ENCODE data around the gene CYLD.

Gene CYLD

DNA sequence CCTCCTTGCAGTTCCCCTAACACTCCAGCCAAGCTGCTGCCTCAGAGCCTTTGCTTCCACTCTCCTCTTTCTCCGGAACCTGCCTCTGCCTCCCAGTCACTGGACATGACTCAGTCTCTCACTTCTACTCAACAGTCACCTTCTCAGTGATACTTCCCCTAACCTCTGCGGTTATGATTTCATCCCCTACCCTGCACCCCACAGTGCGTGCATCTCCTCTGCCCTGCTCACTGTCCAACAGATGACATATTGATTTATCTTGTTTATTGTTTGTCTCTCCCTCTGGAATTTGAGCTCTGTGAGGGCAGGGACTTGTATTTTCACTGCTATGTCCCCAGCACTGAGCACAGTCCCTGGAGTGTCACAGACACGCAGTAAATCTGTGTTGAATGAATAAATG, 100.7 kb downstream of the CYLD start:
- Histone ChIP-seq H3K4me3 (ENCODE audit: low read depth, low read length) (no peak overlapping the region), H3K9me3 (ENCODE audit: control insufficient read depth, insufficient read depth, low read depth, low read length) (no peaks in the 10 kb centered on the region), H3K36me3 (ENCODE audit: control insufficient read depth in 2 of 2, insufficient read depth in 1 of 2, low read length in 2 of 2) (no peaks in the 10 kb centered on the region), H3K27ac (ENCODE audit: extremely low read depth, low read depth, low read length) (no peak overlapping the region), H3K4me1 (ENCODE audit: control insufficient read depth, insufficient read depth, low read length) (no peaks in the 10 kb centered on the region)
- TF ChIP-seq ZNF600 (tag by site-specific recombination; IDR thresholded peaks at IDR 0.05) (no peak), SP3 (tag by site-specific recombination; IDR thresholded peaks at IDR 0.05) (no peak), ZNF239 (tag by site-specific recombination; IDR thresholded peaks at IDR 0.05) (no peak), MEIS1 (CRISPR knock-in tag; IDR thresholded peaks at IDR 0.05; ENCODE audit: borderline replicate concordance) (no peak), ZNF580 (tag by site-specific recombination; IDR thresholded peaks at IDR 0.05) (no peak), ZNF571 (tag by site-specific recombination; IDR thresholded peaks at IDR 0.05) (no peak), ZBTB1 (tag by site-specific recombination; IDR thresholded peaks at IDR 0.05) (no peak), ZNF514 (tag by site-specific recombination; IDR thresholded peaks at IDR 0.05) (no peak), ZSCAN23 (tag by site-specific recombination; IDR thresholded peaks at IDR 0.05) (no peak), ZNF626 (tag by site-specific recombination; IDR thresholded peaks at IDR 0.05) (no peak), KLF9 (tag by site-specific recombination; IDR thresholded peaks at IDR 0.05; ENCODE audit: low read depth) (no peak), ZNF529 (tag by site-specific recombination; IDR thresholded peaks at IDR 0.05; ENCODE audit: insufficient replicate concordance) (no peak), ZSCAN30 (tag by site-specific recombination; IDR thresholded peaks at IDR 0.05) (no peak), ZNF16 (tag by site-specific recombination; IDR thresholded peaks at IDR 0.05; ENCODE audit: low read depth) (no peak), WT1 (tag by site-specific recombination; IDR thresholded peaks at IDR 0.05) (no peak)
- TF ChIP-seq, protein P1, sequence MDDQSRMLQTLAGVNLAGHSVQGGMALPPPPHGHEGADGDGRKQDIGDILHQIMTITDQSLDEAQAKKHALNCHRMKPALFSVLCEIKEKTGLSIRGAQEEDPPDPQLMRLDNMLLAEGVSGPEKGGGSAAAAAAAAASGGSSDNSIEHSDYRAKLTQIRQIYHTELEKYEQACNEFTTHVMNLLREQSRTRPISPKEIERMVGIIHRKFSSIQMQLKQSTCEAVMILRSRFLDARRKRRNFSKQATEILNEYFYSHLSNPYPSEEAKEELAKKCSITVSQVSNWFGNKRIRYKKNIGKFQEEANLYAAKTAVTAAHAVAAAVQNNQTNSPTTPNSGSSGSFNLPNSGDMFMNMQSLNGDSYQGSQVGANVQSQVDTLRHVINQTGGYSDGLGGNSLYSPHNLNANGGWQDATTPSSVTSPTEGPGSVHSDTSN (CRISPR knock-in tag; IDR thresholded peaks at IDR 0.05): no peak
- TF ChIP-seq, protein P2, sequence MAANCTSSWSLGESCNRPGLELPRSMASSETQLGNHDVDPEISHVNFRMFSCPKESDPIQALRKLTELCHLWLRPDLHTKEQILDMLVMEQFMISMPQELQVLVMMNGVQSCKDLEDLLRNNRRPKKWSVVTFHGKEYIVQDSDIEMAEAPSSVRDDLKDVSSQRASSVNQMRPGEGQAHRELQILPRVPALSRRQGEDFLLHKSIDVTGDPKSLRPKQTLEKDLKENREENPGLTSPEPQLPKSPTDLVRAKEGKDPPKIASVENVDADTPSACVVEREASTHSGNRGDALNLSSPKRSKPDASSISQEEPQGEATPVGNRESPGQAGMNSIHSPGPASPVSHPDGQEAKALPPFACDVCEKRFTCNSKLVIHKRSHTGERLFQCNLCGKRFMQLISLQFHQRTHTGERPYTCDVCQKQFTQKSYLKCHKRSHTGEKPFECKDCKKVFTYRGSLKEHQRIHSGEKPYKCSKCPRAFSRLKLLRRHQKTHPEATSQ (tag by site-specific recombination; IDR thresholded peaks at IDR 0.05): no peak
- POLR2A ChIA-PET: no interaction called here
- CTCF ChIA-PET: interaction anchor here (0.7 kb wide), 1 partner anchor 135 kb away, joined by 3 read pairs; no protein-coding TSS in a partner anchor

GRCh38 chr16:50844840-50845239, 103.0 kb downstream of the CYLD start:
- Histone ChIP-seq H3K27ac (ENCODE audit: extremely low read depth, low read depth, low read length) (no peak overlapping the region), H3K36me3 (ENCODE audit: control insufficient read depth in 2 of 2, insufficient read depth in 1 of 2, low read length in 2 of 2) (no peaks in the 10 kb centered on the region), H3K9me3 (ENCODE audit: control insufficient read depth, insufficient read depth, low read depth, low read length) (no peaks in the 10 kb centered on the region), H3K4me1 (ENCODE audit: control insufficient read depth, insufficient read depth, low read length) (no peaks in the 10 kb centered on the region), H3K4me3 (ENCODE audit: low read depth, low read length) (no peak overlapping the region)
- POLR2A ChIA-PET: no interaction called here
- TF ChIP-seq ZBTB7A (tag by site-specific recombination; IDR thresholded peaks at IDR 0.05; ENCODE audit: low read depth) (no peak), ZNF132 (tag by site-specific recombination; IDR thresholded peaks at IDR 0.05; ENCODE audit: borderline replicate concordance) (no peak), ZNF585B (tag by site-specific recombination; IDR thresholded peaks at IDR 0.05) (no peak), HOXD13 (CRISPR knock-in tag; IDR thresholded peaks at IDR 0.05; ENCODE audit: borderline replicate concordance) (no peak), ZEB2 (tag by site-specific recombination; IDR thresholded peaks at IDR 0.05) (no peak), ZNF146 (tag by site-specific recombination; IDR thresholded peaks at IDR 0.05) (no peak), ZNF558 (tag by site-specific recombination; IDR thresholded peaks at IDR 0.05) (no peak), ZNF16 (tag by site-specific recombination; IDR thresholded peaks at IDR 0.05; ENCODE audit: low read depth) (no peak), SP3 (tag by site-specific recombination; IDR thresholded peaks at IDR 0.05) (no peak), ZNF341 (tag by site-specific recombination; IDR thresholded peaks at IDR 0.05; ENCODE audit: low read depth) (no peak), ZNF530 (tag by site-specific recombination; IDR thresholded peaks at IDR 0.05; ENCODE audit: low read depth) (no peak), MZF1 (tag by site-specific recombination; IDR thresholded peaks at IDR 0.05; ENCODE audit: borderline replicate concordance) (no peak), ZNF701 (tag by site-specific recombination; IDR thresholded peaks at IDR 0.05) (no peak)
- TF ChIP-seq, protein P3, sequence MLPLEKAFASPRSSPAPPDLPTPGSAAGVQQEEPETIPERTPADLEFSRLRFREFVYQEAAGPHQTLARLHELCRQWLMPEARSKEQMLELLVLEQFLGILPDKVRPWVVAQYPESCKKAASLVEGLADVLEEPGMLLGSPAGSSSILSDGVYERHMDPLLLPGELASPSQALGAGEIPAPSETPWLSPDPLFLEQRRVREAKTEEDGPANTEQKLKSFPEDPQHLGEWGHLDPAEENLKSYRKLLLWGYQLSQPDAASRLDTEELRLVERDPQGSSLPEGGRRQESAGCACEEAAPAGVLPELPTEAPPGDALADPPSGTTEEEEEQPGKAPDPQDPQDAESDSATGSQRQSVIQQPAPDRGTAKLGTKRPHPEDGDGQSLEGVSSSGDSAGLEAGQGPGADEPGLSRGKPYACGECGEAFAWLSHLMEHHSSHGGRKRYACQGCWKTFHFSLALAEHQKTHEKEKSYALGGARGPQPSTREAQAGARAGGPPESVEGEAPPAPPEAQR (tag by site-specific recombination; IDR thresholded peaks at IDR 0.05): no peak
- CTCF ChIA-PET: interaction anchor here (0.6 kb wide), 1 partner anchor 34 kb away, joined by 3 read pairs; no protein-coding TSS in a partner anchor

All from HEK293 (cell line).